CD4-positive, alpha-beta T cell (primary cell): ENCODE data around the gene MCM9. TPM values are rescaled to one million over a fixed set of nuclear protein-coding genes. Genes with fewer than 3 reads are reported as not detected.

Experiments
- ATAC-seq: fragments of 200-7000 bp; cut with Tn5 transposase; one replicate; pipeline ENCODE4 v1.10.0; 2022; ENCODE audit warnings: mild to moderate bottlenecking; ENCODE audit not compliant: poor library complexity
- CTCF ChIA-PET: fragments of 350-600 bp; sonication (Branson Sonifier 250); formaldehyde crosslinking; loops from one replicate; lab custom pipeline; 2021; ENCODE audit warnings: antibody characterized with exemption, inconsistent platforms; lab: Charles Lee
- POLR2A ChIA-PET: fragments of 350-600 bp; sonication (Branson Sonifier 250); formaldehyde crosslinking; loops from one replicate; lab custom pipeline; 2021; ENCODE audit warnings: antibody characterized with exemption, inconsistent platforms; lab: Charles Lee
- DNase-seq, 14 experiments: peaks; one replicate each; pipeline ENCODE4 v3.0.0-alpha.2; 2013 to 2020; ENCODE audit warnings: mixed read lengths in 2 of 14
- H3K27ac ChIP-seq, 2 donors: one replicate each; pipeline versions ENCODE4 v1.5.1 to v1.7.0; 2013; ENCODE audit warnings: low read length in 2 of 2, low read depth in 1 of 2, mild to moderate bottlenecking in 1 of 2
- H3K27me3 ChIP-seq, 2 experiments: 1 replicate in 1 of 2; 2 replicates in 1 of 2; pipeline versions ENCODE4 v1.6.1 to v1.7.0; 2013; ENCODE audit warnings: low read length in 2 of 2, control low read depth in 1 of 2, mild to moderate bottlenecking in 1 of 2, moderate library complexity in 1 of 2; ENCODE audit not compliant: insufficient read depth in 2 of 2, control insufficient read depth in 1 of 2
- H3K36me3 ChIP-seq: one replicate; pipeline ENCODE4 v1.6.1; 2013; ENCODE audit warnings: low read length, control low read depth; ENCODE audit not compliant: insufficient read depth
- H3K4me1 ChIP-seq: one replicate; pipeline ENCODE4 v1.6.1; 2013; ENCODE audit warnings: low read length, control low read depth; ENCODE audit not compliant: insufficient read depth
- H3K4me3 ChIP-seq: one replicate; pipeline ENCODE4 v1.5.1; 2013; ENCODE audit warnings: mild to moderate bottlenecking, low read length, moderate library complexity
- H3K9me3 ChIP-seq, 2 experiments: 1 replicate in 1 of 2; 2 replicates in 1 of 2; pipeline versions ENCODE4 v1.6.1 to v1.7.0; 2013; ENCODE audit warnings: low read length in 2 of 2, mild to moderate bottlenecking in 2 of 2, control low read depth in 1 of 2, moderate library complexity in 1 of 2; ENCODE audit not compliant: control insufficient read depth in 1 of 2, insufficient read depth in 1 of 2
- H3K27ac Mint-ChIP-seq: one replicate; pipeline ENCODE4 v1.8.0; 2020; ENCODE audit warnings: mixed read lengths
- H3K27me3 Mint-ChIP-seq: one replicate; pipeline ENCODE4 v1.8.0; 2021; ENCODE audit warnings: mixed read lengths
- H3K36me3 Mint-ChIP-seq: one replicate; pipeline ENCODE4 v1.8.0; 2021; ENCODE audit warnings: low read depth, mixed read lengths
- H3K4me1 Mint-ChIP-seq: one replicate; pipeline ENCODE4 v1.8.0; 2021; ENCODE audit warnings: low read depth, mixed read lengths
- H3K4me3 Mint-ChIP-seq: one replicate; pipeline ENCODE4 v1.8.0; 2020; ENCODE audit warnings: mild to moderate bottlenecking, mixed read lengths
- H3K9me3 Mint-ChIP-seq: one replicate; pipeline ENCODE4 v1.8.0; 2020; ENCODE audit warnings: mixed read lengths
- CTCF ChIP-seq: fragments of 200-600 bp; IDR thresholded peaks from one replicate; pipeline ENCODE4 v1.8.0; 2022; ENCODE audit warnings: antibody characterized with exemption, mild to moderate bottlenecking
- intact Hi-C, 2 experiments: fragments of 100-400 bp; cut with DNase I in 1 of 2; cut with micrococcal nuclease in 1 of 2; formaldehyde crosslinking; loops; one replicate each; pipeline versions ENCODE4 v1.15.1 to v1.9.0; 2023 to 2025; cut with DNase I, micrococcal nuclease
- total RNA-seq, 174 experiments: library from RNA in 2 of 174; stranded (reverse) in 2 of 174; gene quantifications; one replicate each; pipeline ENCODE4 v1.2.3 and lab custom pipeline; 2021 to 2026

MCM9 gene
- total RNA-seq, 2 experiments from 2014 or later = 25.5 TPM

GRCh38 chr6:118913161-118913560, 21.8 kb downstream of the MCM9 start:
- Mint-ChIP-seq H3K27me3 (no peaks in the 10 kb centered on the region), H3K4me1 (peaks cover 9% of the 10 kb centered on the region), H3K27ac (peak overlapping the region; percentile 1), H3K4me3 (no peak overlapping the region), H3K36me3 (peaks cover 82% of the 10 kb centered on the region), H3K9me3 (no peaks in the 10 kb centered on the region)
- no peaks in the 10 kb centered on the region for H3K4me1 ChIP-seq
- intact Hi-C loops = no loop called here
- no peak overlapping the region for H3K4me3 ChIP-seq
- H3K9me3 ChIP-seq = no peaks in the 10 kb centered on the region
- CTCF ChIA-PET = interaction anchor here (1.4 kb wide), 1 partner anchor 17 kb away, joined by 5 read pairs; no protein-coding TSS in a partner anchor
- ATAC-seq = no peak
- no peaks in the 10 kb centered on the region for H3K27me3 ChIP-seq
- no peak for TF ChIP-seq CTCF
- H3K36me3 ChIP-seq = peaks cover 86% of the 10 kb centered on the region
- no peak overlapping the region for H3K27ac ChIP-seq
- POLR2A ChIA-PET = interaction anchor here (1.0 to 1.6 kb wide), 6 partner anchors 11 to 21 kb away, joined by 3 to 5 read pairs (median 3); partner anchors contain the start of gene ASF1A
- DNase-seq = no peak

GRCh38 chr6:118912646-118913045, 22.3 kb downstream of the MCM9 start:
- no peak overlapping the region for H3K4me3 ChIP-seq
- intact Hi-C loops = no loop called here
- H3K9me3 ChIP-seq = no peaks in the 10 kb centered on the region
- ATAC-seq (no peak), DNase-seq (no peak)
- no peaks in the 10 kb centered on the region for H3K4me1 ChIP-seq
- H3K36me3 ChIP-seq = peaks cover 86% of the 10 kb centered on the region
- TF ChIP-seq CTCF = no peak
- Mint-ChIP-seq H3K4me1 (peaks cover 9% of the 10 kb centered on the region), H3K27me3 (no peaks in the 10 kb centered on the region), H3K27ac (peak overlapping the region; percentile 1), H3K36me3 (peaks cover 82% of the 10 kb centered on the region), H3K9me3 (no peaks in the 10 kb centered on the region), H3K4me3 (no peak overlapping the region)
- no peak overlapping the region for H3K27ac ChIP-seq
- no peaks in the 10 kb centered on the region for H3K27me3 ChIP-seq
- ChIA-PET CTCF (interaction anchor here (1.4 kb wide), 1 partner anchor 17 kb away, joined by 5 read pairs; no protein-coding TSS in a partner anchor), POLR2A (interaction anchor here (1.0 to 1.6 kb wide), 5 partner anchors 16 to 21 kb away, joined by 3 to 5 read pairs (median 3); partner anchors contain the start of gene ASF1A)

GRCh38 chr6:118908441-118908840, 26.5 kb downstream of the MCM9 start:
- no peak for ATAC-seq
- no peaks in the 10 kb centered on the region for H3K9me3 ChIP-seq
- H3K4me1 Mint-ChIP-seq = peaks cover 38% of the 10 kb centered on the region
- H3K4me1 ChIP-seq = peaks cover 6% of the 10 kb centered on the region
- H3K4me3 ChIP-seq = no peak overlapping the region
- H3K27me3 ChIP-seq = no peaks in the 10 kb centered on the region
- DNase-seq = no peak
- ChIA-PET CTCF (no interaction called here), POLR2A (interaction anchor here (0.6 to 1.7 kb wide), 3 partner anchors 12 to 15 kb away, joined by 3 to 6 read pairs (median 4); partner anchors contain the start of gene ASF1A)
- intact Hi-C loops = no loop called here
- H3K27ac ChIP-seq = no peak overlapping the region
- TF ChIP-seq CTCF = no peak
- H3K36me3 ChIP-seq = peaks cover 93% of the 10 kb centered on the region
- H3K27ac Mint-ChIP-seq = no peak overlapping the region
- H3K4me3 Mint-ChIP-seq = no peak overlapping the region
- H3K36me3 Mint-ChIP-seq = peaks cover 88% of the 10 kb centered on the region
- H3K27me3 Mint-ChIP-seq = no peaks in the 10 kb centered on the region
- no peaks in the 10 kb centered on the region for H3K9me3 Mint-ChIP-seq
